Glutamatergic neuron (in vitro differentiated cells): ENCODE measurements around the gene PBX1. TPM values are rescaled to one million over a fixed set of nuclear protein-coding genes. Genes with fewer than 3 reads are reported as not detected.
A peak's percentile ranks its signal among the peaks of the same experiment; 100 is the strongest.

ENCODE experiments used
- DNase-seq: peaks from one replicate; pipeline ENCODE4 v3.0.0; 2022
- H3K27ac Mint-ChIP-seq: one replicate; pipeline ENCODE4 v1.8.0; 2020; ENCODE audit warnings: mild to moderate bottlenecking, mixed read lengths, inconsistent platforms; ENCODE audit not compliant: unreplicated experiment
- H3K27me3 Mint-ChIP-seq: one replicate; pipeline ENCODE4 v1.8.0; 2020; ENCODE audit warnings: mild to moderate bottlenecking, moderate library complexity, mixed read lengths, inconsistent platforms; ENCODE audit not compliant: unreplicated experiment
- H3K36me3 Mint-ChIP-seq: one replicate; pipeline ENCODE4 v1.8.0; 2020; ENCODE audit warnings: mild to moderate bottlenecking, mixed read lengths, inconsistent platforms; ENCODE audit not compliant: unreplicated experiment
- H3K4me1 Mint-ChIP-seq: one replicate; pipeline ENCODE4 v1.8.0; 2020; ENCODE audit warnings: mild to moderate bottlenecking, low read depth, mixed read lengths, inconsistent platforms; ENCODE audit not compliant: unreplicated experiment
- H3K4me3 Mint-ChIP-seq: one replicate; pipeline ENCODE4 v1.8.0; 2020; ENCODE audit warnings: mild to moderate bottlenecking, mixed read lengths, inconsistent platforms; ENCODE audit not compliant: unreplicated experiment
- H3K9me3 Mint-ChIP-seq: one replicate; pipeline ENCODE4 v1.8.0; 2020; ENCODE audit warnings: mild to moderate bottlenecking, moderate library complexity, mixed read lengths, inconsistent platforms; ENCODE audit not compliant: unreplicated experiment
- CTCF ChIP-seq: fragments of 200-600 bp; sonication (generic); IDR thresholded peaks from one replicate; pipeline ENCODE4 v1.5.0; 2021; ENCODE audit not compliant: partially characterized antibody, unreplicated experiment
- total RNA-seq: library from RNA; stranded (reverse); fragmentation: NEBNext Ultra II Directional; extraction: Animal tissue kit (Norgen Biotek cat#: 25700); gene quantifications from one replicate; pipeline ENCODE4 v1.2.1, GENCODE V29; 2021; ENCODE audit not compliant: unreplicated experiment

The PBX1 gene
- total RNA-seq, 1 donor from 2014 or later, result 98.7 TPM

GRCh38 chr1:164581762-164582161 is 22.8 kb downstream of the PBX1 start:
- peaks cover 28% of the 10 kb centered on the region for H3K4me1 Mint-ChIP-seq
- no peak overlapping the region for H3K27ac Mint-ChIP-seq
- no peaks in the 10 kb centered on the region for H3K9me3 Mint-ChIP-seq
- no peaks in the 10 kb centered on the region for H3K27me3 Mint-ChIP-seq
- no peak overlapping the region for H3K4me3 Mint-ChIP-seq
- H3K36me3 Mint-ChIP-seq, result no peaks in the 10 kb centered on the region
- no peak for TF ChIP-seq CTCF
- no peak for DNase-seq

- H3K9me3 Mint-ChIP-seq, result peaks cover 3% of the 10 kb centered on the region
These were observed 24.2 kb downstream of the PBX1 start for GRCh38 chr1:164583196-164583595.

GRCh38 chr1:164583835-164584539 is 25.0 kb downstream of the PBX1 start:
- peaks cover 4% of the 10 kb centered on the region for H3K9me3 Mint-ChIP-seq
- peaks cover 32% of the 10 kb centered on the region for H3K4me1 Mint-ChIP-seq
- H3K4me3 Mint-ChIP-seq, result no peak overlapping the region
- no peak overlapping the region for H3K27ac Mint-ChIP-seq
- DNase-seq, result no peak
- no peaks in the 10 kb centered on the region for H3K27me3 Mint-ChIP-seq
- TF ChIP-seq CTCF, result no peak
- H3K36me3 Mint-ChIP-seq, result no peaks in the 10 kb centered on the region

More at GRCh38 chr1:164583196-164583595, 24.2 kb downstream of the PBX1 start:
- H3K27me3 Mint-ChIP-seq, result no peaks in the 10 kb centered on the region
- H3K4me1 Mint-ChIP-seq, result peaks cover 31% of the 10 kb centered on the region
- no peak overlapping the region for H3K27ac Mint-ChIP-seq
- no peak for TF ChIP-seq CTCF
- no peaks in the 10 kb centered on the region for H3K36me3 Mint-ChIP-seq
- no peak overlapping the region for H3K4me3 Mint-ChIP-seq
- DNase-seq, result no peak

- H3K36me3 Mint-ChIP-seq, result no peaks in the 10 kb centered on the region
- no peaks in the 10 kb centered on the region for H3K27me3 Mint-ChIP-seq
- DNase-seq, result no peak
- H3K27ac Mint-ChIP-seq, result no peak overlapping the region
- peaks cover 32% of the 10 kb centered on the region for H3K4me1 Mint-ChIP-seq
- TF ChIP-seq CTCF, result no peak
- peaks cover 4% of the 10 kb centered on the region for H3K9me3 Mint-ChIP-seq
- H3K4me3 Mint-ChIP-seq, result peak overlapping the region; percentile 0
These were observed 27.6 kb downstream of the PBX1 start for GRCh38 chr1:164586591-164586990.
